Measurements from ENCODE around the gene ABLIM1. TPM values are rescaled to one million over a fixed set of nuclear protein-coding genes. Genes with fewer than 3 reads are reported as not detected.

ABLIM1 gene
- total RNA-seq, 6 experiments from 2014 or later = 38.8 to 76.5 (median 50.6) TPM

DNA sequence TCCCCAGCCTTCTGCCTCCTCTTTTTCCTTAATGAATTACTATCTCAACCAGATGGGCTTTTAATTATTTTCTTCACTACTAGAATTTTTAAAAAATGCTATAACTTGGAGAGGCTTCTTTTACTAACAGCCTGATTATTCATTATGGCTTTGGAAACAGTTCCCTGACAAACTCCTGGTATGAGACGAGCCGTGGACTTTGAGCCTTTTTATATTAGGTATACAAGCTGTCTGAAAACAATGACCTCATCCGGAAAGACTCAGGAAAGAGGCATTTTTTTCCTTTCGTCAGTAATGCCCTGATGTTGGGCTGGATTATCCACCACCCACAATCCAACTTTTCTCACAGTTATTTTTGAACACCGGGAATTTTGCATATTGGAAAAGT is 26.7 kb upstream of the ABLIM1 start:
- Histone ChIP-seq H3K4me3 (peak overlapping the region; percentile 16 to 18 (median 17)), H3K27ac (peak overlapping the region; percentile 88 to 98 (median 98)), H3K36me3 (no peaks in the 10 kb centered on the region), H3K27me3 (no peaks in the 10 kb centered on the region), H3K9me3 (no peaks in the 10 kb centered on the region), H3K4me1 (peaks cover 0 to 44% (median 2%) of the 10 kb centered on the region in 4 donors)
- TF ChIP-seq, protein P1, sequence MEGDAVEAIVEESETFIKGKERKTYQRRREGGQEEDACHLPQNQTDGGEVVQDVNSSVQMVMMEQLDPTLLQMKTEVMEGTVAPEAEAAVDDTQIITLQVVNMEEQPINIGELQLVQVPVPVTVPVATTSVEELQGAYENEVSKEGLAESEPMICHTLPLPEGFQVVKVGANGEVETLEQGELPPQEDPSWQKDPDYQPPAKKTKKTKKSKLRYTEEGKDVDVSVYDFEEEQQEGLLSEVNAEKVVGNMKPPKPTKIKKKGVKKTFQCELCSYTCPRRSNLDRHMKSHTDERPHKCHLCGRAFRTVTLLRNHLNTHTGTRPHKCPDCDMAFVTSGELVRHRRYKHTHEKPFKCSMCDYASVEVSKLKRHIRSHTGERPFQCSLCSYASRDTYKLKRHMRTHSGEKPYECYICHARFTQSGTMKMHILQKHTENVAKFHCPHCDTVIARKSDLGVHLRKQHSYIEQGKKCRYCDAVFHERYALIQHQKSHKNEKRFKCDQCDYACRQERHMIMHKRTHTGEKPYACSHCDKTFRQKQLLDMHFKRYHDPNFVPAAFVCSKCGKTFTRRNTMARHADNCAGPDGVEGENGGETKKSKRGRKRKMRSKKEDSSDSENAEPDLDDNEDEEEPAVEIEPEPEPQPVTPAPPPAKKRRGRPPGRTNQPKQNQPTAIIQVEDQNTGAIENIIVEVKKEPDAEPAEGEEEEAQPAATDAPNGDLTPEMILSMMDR (IDR thresholded peaks at IDR 0.05) = no peak
- peak; percentile 59 for TF ChIP-seq POLR2A (IDR thresholded peaks at IDR 0.05)
- WGBS (ENCODE audit: insufficient coverage, low coverage, low lambda C conversion rate, missing lambda C conversion rate) = 6% methylated on average over 5 of the region's 5 CpGs
- peak; percentile 66 to 86 (median 81) for ATAC-seq
- intact Hi-C loops (cut with DNase I) = no loop called here
- DNase-seq = no peak

DNA sequence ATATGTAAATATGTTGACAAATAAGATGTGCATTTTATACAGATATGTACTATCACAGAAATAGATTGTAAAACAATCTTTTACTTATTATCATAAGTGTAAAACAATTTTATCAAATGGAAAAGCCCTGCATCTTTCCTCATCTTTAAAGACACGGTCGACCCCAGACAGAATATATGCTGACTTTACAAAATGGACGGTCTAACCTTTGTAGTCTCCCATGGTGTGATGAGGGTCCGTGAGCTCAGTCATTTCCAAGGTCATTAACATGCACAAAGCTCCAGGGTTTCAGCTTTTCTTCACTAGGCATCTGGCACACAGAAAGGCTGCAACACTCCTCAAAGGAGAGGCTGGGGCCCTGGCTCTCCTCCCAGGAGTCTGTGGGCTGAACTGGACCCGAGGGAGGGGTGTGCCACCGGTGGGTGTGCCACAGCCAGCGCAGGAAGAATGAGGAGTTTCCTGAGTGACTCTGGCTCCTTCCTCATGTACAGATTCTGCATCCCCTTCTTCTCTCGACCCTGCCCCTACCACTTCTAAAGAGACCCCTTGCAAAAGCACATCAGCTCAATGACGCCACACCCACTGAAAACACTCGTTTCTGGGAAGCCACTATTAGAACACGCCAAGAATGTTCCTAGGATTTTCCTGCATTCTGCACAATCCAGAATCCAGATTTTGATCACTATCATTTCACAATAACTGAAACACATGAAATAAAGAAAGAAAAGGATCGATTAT is 26.2 kb upstream of the ABLIM1 start:
- H3K27ac ChIP-seq = peak overlapping the region; percentile 88 to 98 (median 98)
- no peaks in the 10 kb centered on the region for H3K27me3 ChIP-seq
- WGBS (ENCODE audit: insufficient coverage, low coverage, low lambda C conversion rate, missing lambda C conversion rate) = 14% methylated on average over 10 of the region's 12 CpGs
- intact Hi-C loops (cut with DNase I) = no loop called here
- ATAC-seq = peak; percentile 49 to 67 (median 52)
- H3K4me1 ChIP-seq = peaks cover 0 to 44% (median 2%) of the 10 kb centered on the region in 4 donors
- H3K9me3 ChIP-seq = no peaks in the 10 kb centered on the region
- peak; percentile 23 for TF ChIP-seq POLR2A (IDR thresholded peaks at IDR 0.05)
- TF ChIP-seq, protein P1 (IDR thresholded peaks at IDR 0.05) = no peak
- peak overlapping the region; percentile 16 to 18 (median 17) for H3K4me3 ChIP-seq
- no peaks in the 10 kb centered on the region for H3K36me3 ChIP-seq
- DNase-seq = peak in 2 of 3 donors; percentile 66 to 69

DNA sequence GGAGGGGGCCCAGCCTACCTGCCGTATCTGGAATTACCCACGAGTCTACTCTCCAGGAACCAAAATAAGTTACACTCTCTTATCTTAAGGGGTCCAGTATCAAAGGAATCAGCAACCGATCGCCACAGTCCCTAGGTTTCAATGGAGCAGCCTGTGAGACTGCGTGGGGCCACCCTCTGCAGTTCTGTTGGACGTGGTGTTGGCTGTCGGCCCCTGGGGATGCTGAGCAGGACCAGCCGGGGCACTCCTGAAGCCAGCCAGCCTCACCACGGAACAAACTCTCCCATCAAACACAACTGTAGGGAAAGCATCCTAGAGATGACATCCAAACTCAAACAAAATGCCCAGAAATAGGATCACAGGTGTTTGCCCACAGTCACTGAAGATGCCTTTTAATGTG is 25.5 kb upstream of the ABLIM1 start:
- Histone ChIP-seq H3K4me1 (peaks cover 0 to 44% (median 2%) of the 10 kb centered on the region in 4 donors), H3K9me3 (no peaks in the 10 kb centered on the region), H3K4me3 (peak overlapping the region in 2 of 3 donors; percentile 11 to 18), H3K27ac (peak overlapping the region; percentile 88 to 98 (median 98)), H3K27me3 (no peaks in the 10 kb centered on the region), H3K36me3 (no peaks in the 10 kb centered on the region)
- intact Hi-C loops (cut with DNase I) = no loop called here
- no peak for TF ChIP-seq POLR2A (IDR thresholded peaks at IDR 0.05)
- TF ChIP-seq, protein P1 (IDR thresholded peaks at IDR 0.05) = no peak
- ATAC-seq (peak in 1 of 4 donors; percentile 18), DNase-seq (no peak)
- WGBS (ENCODE audit: insufficient coverage, low coverage, low lambda C conversion rate, missing lambda C conversion rate) = 83% methylated on average over 3 of the region's 9 CpGs

DNA sequence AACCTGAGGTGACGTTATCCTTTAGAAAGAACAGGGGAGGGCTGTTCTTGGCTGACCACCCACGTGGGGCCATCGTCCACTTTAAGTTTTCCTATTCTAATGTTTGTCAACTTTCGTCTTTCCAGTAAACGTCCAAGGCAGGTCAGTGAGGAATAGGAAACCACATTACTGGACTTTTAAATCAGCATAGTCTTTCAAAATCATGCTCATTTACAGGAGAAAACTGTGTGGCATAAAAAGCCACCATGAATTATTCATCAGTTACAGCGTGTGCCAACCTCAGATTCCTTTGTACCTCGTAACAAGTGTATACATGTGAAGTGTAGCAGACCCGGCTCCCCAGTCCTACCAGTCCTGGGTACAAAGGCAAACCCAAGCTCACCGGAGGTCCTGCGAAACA is 25.1 kb upstream of the ABLIM1 start:
- 44% methylated on average over 8 of the region's 10 CpGs for WGBS (ENCODE audit: insufficient coverage, low coverage, low lambda C conversion rate, missing lambda C conversion rate)
- peak overlapping the region in 2 of 3 donors; percentile 11 to 18 for H3K4me3 ChIP-seq
- peak; percentile 19 to 48 (median 36) for ATAC-seq
- peak in 1 of 3 donors; percentile 66 for DNase-seq
- TF ChIP-seq, protein P1 (IDR thresholded peaks at IDR 0.05) = no peak
- peak; percentile 45 for TF ChIP-seq POLR2A (IDR thresholded peaks at IDR 0.05)
- no peaks in the 10 kb centered on the region for H3K27me3 ChIP-seq
- no peaks in the 10 kb centered on the region for H3K36me3 ChIP-seq
- H3K9me3 ChIP-seq = no peaks in the 10 kb centered on the region
- intact Hi-C loops (cut with DNase I) = no loop called here
- H3K4me1 ChIP-seq = peaks cover 0 to 44% (median 4%) of the 10 kb centered on the region in 4 donors
- peak overlapping the region; percentile 88 to 98 (median 98) for H3K27ac ChIP-seq
